HG03108 (cell line): ENCODE results near the gene KIF26B.

Experiments used
- ATAC-seq: cut with Tn5 transposase; IDR thresholded peaks from one replicate; pipeline ENCODE4 v1.9.1; 2021; ENCODE audit warnings: moderate library complexity; ENCODE audit not compliant: unreplicated experiment

Gene KIF26B

DNA sequence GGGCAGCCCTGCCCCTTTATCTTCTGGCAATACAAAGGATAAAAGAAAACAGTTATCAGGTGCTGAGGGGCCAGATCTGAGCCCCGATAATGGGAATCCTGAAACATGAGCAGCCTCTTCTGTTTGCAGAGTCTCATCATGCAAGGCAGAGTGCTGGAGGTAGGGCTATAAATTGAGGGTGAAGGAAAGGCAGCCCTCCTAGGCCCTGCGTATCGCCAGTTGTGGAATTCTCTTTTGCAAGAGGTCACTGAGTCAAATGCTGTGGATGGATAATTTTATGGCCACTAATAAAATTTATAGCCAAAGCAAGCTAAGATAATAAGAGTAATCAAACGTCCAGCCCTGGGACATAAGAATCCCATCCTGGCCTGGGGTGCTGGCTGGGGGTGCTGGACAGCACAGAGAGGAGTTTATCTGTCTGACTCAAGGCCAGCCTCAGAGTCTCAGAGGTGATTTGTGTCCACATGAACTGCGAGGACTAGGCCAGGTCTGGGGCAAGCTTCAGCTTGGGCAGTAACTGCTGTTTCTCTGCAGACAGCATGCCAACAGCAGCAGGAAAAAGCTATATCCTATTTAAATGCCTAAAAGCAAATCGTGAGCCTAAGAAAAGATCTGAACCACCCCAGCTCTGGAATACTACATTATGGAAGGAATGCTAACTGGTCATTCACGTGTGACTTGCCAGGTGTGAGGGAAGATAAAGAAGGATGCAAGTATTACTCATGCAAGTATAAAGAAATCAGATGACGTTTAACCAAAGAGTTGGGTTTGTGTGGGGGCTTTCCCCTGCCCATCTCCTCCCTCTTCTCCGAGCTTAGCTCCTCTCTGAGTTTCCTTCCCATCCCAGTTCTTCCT, 254.8 kb downstream of the KIF26B start:
- no peak for ATAC-seq

DNA sequence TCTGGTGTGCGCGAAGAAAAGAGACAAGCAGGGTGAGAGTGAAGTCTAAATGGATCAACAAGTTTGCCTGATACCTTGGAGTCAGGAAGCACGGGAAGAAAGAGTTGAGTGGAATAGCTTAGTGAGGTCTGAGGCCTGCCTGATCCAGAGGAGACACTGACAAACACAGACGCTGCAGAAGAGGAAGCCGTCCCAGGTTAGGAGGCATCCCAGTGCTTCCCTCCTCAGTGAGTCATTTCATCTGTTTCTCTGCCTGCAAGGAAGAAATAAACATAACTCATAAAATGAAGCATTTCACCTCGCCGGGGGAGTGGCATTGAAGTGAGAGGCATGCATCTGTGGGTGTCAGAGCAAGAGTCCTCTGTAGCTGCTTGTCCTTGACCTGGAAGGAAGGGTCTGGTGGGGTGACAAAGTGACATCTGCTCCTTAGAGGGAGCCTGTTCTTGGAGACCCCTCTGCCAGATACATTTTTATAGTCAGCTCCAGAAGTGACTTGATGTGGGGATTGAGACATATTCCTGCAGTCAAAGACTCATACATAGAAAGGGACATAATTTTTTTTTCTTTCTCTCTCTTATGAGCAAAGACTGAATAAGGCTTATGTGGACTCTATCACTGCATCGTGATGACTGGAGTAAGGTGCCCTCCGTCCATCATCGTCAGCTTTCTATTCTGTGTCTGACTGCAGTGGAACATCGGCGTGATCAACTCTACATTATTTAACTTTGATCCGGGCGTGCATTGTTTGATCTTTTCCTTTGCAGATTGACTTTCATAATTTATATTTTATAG, 256.7 kb downstream of the KIF26B start:
- no peak for ATAC-seq

DNA sequence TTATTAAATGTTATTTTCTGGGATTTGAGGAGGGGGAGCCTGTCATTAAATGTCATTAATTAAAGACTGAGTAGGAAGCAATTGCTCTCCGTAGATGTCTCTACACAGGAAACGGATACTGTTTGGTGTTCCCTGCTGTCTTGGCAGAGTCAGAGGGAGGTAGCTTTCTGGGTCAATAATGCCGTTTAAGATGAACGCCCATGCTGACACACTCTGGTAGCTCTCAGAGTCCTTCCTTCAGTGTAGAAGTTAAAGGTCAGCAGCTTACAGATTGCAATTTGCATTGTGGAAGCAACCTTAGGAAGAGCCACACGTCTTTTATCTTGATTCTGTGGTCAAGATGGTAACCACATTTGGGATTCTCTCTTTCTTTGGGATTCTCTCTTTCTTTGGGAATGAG, 257.5 kb downstream of the KIF26B start:
- no peak for ATAC-seq

DNA sequence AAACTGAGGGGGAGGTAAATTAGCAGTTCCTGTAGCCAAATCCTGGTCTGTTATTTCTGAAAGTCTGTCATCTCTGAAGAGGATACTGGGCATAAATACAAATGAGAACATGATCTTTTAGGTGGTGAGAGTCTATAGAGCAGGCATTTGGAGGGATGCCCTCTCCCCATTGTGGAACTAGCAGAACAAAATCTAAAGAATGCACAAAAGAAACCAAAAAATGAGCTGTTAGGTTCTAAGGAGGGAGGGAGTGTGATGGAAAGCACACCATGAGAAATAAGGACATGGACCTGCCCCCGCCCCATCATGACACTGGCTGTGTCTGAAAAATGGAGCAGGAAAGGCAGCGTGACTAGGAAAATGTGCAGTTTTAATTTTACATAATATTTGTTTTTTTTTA, 262.0 kb downstream of the KIF26B start:
- no peak for ATAC-seq

DNA sequence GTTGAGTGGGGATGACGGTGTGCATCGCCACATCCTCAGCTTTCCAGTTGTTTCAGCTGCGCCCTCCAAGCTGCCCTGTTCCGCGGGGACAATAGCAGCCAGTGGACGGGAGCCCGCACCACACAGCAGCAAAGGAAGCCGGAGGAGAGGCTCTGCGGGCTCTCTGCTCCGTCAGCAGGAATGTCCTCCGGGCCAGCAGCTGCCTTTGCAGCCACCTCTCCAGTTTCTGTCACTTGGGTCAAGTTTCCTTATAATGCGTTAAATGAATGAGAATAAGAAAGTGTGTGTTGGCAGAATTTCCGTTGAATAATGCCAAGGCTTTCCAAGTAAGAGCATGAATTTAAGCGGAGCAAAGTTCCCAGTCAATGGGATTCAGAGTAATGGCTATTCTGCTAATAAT, 263.3 kb downstream of the KIF26B start:
- no peak for ATAC-seq

DNA sequence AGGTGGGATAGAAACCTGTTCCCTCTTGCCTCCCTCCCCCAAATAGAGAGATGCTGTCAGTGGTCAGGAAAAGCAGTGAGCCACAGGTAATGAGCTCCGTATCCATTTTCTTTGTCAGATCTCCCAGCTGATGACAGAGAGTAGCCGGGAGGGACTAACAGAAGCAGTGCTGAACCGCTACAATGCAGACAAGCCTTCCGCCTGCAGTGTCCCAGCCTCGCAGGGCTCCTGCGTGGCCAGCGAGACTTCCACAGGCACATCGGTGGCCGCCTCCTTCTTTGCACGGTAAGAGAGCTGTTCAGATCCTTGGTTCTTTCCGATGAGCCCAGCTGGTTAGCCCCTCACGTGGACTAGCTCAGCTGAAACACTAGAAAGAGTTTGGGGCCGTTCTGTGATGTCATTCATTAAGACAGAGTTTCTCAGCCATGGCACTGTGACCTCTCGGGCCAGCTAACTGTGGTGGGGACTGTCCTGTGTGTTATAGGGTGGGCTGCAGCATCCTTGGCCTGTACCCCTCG, 264.7 kb downstream of the KIF26B start:
- no peak for ATAC-seq

DNA sequence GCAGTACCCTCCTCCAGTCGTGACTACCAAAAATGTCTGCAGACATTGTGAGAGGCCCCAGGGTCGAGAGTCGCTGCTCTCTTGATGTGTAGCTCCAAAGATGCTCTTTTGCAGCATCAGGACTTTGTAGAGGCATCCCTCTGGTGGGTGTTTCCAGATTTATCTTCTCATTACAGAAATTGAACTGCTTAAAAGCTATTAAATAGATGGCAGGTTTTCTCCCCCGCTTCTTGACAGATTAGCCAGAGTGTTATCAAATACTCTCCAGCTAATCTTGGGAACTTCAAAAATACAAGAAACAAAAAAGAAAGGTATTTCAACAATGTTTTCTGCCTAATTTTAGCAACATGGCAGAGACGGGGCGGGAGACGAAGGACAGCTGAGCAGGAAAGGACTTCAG, 265.2 kb downstream of the KIF26B start:
- ATAC-seq = no peak

DNA sequence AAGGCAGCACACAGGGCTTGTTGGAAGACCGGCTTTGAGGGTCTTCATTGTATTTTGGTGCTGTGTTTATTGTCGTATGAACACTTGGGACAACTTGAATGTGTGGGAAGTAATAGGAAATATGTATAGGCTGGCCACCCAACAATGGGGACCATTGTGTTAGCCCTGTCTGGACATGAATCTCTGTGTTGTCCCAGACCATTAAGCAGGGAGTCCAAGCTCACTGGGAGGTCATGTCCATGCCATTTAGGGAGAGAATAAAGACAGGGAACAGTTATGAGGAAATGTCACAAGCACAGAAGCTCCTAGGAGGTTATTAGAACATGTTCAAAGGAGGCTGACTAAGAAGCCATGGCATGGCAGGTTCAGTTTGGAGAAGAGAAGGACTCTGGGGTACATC, 266.1 kb downstream of the KIF26B start:
- no peak for ATAC-seq

DNA sequence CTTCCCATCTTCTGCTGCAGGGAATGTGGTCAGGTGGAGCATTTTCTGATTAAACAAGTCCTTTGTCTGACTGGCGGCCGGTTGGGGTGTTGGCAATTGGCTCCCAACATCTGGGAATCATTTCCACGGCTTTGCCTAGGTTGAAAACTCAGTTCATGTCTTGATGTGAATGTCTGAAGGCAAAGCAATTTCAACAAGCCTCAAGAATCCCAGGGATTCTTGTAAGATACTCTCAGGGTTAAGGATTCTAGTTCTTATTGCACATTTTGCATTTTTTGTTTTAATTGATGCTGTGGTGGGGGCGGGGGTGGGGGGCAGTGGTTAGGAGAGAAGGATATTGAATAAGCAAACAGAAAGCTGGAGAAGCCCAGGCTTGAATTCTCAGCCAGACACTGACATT, 273.9 kb downstream of the KIF26B start:
- no peak for ATAC-seq

DNA sequence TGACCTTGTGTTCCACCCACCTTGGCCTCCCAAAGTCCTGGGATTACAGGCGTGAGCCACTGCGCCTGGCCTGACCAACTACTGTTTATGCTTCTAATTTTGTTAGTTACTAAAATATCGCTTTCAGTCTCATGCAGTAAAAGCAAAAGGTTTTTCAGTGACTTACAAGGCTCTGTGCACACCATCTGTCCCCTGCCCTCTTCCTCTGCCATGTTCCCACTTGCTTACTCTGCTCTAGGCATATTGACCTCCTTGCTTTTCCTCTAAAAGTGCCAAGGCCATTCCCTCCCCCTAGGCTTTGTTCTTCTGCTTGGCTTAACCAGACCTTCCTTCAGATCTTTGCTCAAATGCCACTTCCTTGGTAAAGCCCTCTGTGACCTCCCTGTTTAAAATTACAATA, 276.9 kb downstream of the KIF26B start:
- ATAC-seq = no peak

DNA sequence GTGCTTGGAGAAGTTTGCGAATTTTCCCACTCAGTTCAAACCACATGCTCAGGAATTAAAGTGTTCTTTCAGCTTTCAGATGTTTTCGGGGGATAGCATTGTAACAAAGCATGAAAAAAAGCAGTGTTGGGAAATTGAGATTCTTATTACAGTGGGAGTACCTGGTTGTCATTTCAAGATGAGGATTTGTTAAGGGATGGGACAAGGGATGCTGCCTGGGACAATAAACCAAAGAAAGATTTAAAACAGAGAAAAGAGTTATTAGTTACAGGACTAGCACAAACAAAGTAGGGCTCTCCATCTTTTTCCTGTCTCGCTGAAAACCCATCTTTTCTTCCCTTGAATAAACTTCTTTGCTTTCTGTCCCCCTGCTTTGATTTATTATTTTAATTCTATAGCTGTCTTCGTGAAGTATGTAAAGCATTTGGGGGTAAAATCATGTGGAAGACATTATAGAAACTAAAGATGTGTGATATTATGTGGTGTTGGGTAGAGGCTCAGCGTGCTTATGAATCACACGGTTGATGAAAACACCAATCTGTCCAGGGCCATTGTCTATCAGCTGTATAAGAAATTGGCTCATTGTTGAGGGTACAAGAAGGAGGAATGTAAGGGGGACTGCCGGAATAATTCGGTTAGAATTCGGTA, 277.6 kb downstream of the KIF26B start:
- no peak for ATAC-seq

DNA sequence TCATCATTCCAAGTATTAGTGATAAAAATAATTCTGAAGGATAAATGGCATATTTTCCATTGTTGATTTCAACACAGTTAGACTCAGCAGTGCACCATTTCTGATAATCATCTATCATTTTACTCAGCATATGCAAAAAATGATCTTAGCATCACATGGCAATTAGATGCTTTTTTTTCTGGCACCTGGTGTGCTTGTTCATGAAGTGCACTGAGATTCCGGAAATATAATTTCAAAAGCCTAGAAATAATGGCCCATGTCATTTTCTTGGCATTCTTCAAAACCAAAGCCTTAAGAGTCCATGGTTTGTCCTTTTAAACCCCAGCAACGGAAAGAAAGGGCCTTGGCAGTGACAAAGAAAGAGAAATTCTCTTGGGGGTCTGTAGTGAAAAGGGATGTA, 278.8 kb downstream of the KIF26B start:
- ATAC-seq = no peak

DNA sequence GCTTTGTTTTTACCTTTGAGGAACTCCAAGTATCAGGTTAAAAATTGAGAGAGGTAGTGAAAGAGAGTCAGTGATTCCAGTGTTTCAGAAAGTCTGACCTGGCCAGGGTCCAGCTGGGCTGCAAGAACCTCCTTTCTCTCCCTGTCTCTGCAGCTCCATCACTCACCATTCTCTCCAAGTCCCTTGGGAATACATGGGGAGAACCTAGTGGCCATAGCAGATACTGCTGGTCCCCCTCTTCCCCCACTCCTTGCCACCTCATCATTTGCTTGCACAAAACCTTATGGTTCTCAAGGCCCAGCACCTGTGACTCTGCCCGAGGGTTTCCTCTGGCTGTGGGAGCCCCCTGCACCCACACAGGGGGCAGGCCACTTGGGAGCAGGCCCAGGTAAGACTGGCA, 279.5 kb downstream of the KIF26B start:
- ATAC-seq = no peak

DNA sequence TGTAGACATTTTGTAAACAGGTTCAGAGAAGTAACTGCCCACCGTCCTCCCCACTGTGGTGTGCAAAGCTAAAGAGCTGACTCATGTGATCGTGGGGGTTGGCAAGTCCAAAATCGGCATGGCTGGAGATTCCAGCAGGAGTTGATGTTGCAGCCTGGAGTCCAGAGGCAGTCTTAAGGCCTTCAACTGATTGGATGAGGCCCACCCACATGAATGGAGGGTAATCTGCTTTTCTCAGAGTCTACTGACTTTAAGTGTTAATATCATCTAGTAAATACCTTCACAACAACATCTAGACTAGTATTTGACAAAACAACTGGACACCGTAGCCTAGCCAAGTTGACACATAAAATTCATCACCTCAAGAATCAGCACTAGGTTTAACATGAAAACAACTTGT, 281.6 kb downstream of the KIF26B start:
- ATAC-seq = no peak

DNA sequence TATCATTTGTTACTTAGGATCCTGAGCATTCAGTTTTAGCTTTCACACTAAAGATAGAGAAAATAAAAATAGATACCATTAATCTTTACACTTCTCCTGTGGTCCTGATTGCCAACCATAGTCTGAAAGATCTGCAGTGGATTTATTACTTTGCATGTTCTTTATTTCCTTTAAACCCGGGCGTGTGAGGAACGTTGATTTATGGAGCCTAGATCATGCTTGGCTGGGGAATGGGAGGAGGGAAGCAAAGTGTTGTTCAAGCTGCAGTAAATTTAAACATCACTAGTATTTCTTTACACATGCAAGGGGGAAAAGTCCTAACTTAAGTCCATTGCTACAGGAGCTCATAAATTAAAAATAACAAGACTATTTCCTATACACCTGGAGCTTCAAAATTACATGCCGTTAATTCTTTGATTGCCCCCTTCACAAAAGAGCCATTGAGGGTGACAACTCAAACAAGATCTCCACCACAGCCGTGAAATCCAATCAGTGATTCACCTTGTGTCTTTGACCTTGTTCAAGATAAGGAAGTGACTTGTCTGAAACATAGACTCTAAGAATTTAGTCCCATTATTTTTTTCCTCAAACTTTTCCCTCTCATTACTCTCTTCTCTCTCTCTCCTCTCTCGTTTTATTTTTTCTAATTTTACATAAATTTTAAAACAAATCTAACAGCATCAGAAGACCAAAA, 282.7 kb downstream of the KIF26B start:
- no peak for ATAC-seq

DNA sequence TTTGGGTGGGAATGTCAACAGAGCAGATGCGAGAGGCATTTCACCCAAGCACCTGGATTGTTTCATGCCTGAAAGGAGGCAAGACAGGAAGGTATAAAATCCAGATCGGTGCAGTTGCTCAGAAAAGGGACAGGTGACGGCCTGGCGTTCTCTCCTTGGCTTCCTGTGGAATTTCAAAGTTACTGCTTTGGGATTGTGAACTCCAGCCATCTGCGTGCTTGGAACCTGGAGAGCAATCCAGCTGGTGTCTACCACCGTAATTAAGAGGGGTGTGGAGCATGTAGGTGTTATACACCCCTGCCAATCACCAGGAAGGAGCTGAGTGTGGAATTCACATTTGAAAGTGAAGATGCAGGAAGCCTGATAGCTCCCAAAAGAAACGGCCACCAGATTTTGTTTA, 286.1 kb downstream of the KIF26B start:
- no peak for ATAC-seq

DNA sequence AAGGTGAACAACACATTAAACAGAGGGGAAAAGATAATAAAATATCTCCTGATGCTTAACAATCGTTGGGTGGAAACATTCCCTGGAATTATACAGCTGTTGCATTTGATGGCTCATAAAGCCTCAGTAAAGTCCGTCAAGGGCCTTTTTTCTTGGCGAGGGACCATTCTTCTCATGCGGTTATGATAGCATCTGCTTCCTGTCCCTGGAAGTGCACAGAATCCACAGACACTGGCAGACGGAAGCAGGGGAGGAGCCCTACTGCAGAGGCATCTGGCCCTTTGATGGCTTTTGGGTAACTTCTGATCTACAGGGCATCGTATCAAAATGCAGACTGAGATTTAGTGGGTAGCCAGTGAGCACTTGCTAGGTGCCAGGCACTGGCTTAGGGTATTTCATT, 286.9 kb downstream of the KIF26B start:
- no peak for ATAC-seq

DNA sequence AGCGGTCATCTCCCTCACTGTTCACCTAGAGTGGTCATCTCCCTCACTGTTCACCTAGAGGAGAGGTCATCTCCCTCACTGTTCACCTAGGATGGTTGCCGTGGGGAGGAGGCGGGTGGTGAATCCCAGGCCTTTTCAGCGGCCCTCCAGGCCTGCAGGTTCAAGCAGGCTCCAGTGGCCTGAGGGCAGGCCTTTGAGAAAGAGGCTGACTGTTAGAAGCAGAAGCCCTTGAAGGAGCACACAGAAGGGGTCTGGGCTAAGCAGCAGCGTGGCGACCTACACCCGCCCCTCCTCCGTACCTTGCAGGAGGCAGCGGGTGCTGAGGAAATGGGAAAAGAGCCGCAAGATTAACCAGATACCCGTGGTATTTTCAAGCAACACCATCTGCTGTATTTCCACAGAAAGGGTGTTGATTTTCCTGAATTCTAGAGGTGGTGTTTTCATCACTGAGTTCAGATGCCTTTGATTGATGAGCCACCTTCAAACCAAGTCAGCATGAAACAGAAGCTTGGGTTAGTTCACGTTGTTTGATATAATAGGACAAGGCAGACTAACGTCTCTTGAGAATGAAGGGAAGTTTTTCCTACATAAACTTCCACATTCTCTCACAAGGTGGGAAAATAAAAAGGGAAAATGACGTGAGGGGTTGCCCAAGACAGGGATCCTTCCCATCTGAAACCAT, 289.5 kb downstream of the KIF26B start:
- no peak for ATAC-seq

DNA sequence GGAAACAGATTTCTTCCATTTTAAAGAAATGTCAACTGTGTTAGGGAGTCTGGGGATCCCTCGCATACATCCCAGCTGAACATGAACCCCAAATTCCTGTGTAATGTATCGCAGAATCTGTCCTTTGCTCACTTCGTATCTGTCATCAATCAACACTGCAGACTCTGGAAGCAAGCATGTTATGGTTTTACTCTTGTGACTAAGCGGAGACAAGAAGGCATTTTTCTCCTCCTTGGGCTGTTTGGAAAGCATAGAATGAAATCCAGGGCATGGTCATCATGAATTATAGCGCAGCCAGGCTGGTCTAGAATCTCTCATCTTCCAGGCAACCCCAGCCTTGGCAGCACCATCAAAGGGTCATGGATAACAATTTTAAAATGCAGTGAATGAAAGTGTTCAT, 290.2 kb downstream of the KIF26B start:
- ATAC-seq = no peak

DNA sequence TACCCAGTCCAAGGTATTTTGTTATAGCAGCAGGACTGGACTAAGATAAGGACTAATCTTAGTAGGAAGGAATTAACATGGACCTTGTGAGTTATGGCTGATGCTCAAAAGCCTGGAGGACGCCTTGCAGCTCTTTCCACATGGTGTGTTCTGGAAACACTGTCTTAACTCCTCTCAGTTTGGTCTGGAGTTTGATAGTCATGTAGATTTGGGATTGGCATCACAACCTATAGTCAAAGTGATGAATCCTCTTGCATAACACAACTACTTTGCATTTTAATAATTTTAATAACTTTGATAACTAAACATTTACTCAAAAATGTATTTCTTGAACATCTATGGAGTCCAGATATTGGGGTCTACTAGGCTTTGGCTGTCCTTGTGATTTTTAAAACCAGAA, 293.7 kb downstream of the KIF26B start:
- ATAC-seq = no peak
